Pancreas (tissue), 10 donors: ENCODE data around the gene KLHL30. TPM values are rescaled to one million over a fixed set of nuclear protein-coding genes. Genes with fewer than 3 reads are reported as not detected.

Source experiments
- ATAC-seq, 4 donors: fragments of 200-7000 bp; cut with Tn5 transposase; one replicate each; pipeline versions ENCODE4 v1.8.0 to v1.9.1; 2020; ENCODE audit warnings: mild to moderate bottlenecking in 4 of 4, moderate library complexity in 4 of 4
- DNase-seq, 6 donors: peaks; one replicate each; pipeline ENCODE4 v3.0.0-alpha.2; 2020
- FAIRE-seq: peaks from 2 replicates; lab custom pipeline; 2012; peaks lifted over from hg19 to GRCh38; lab: Jason Lieb, UNC
- H3K27ac ChIP-seq, 4 donors: fragments of 200-600 bp; sonication (generic); 1 replicate in 3 of 4; 2 replicates in 1 of 4; pipeline versions ENCODE4 v1.5.0 to v1.8.0; 2020
- H3K27me3 ChIP-seq, 4 donors: fragments of 200-600 bp; one replicate each; pipeline ENCODE4 v1.8.0; 2021
- H3K36me3 ChIP-seq, 3 donors: fragments of 200-600 bp; sonication (generic) in 1 of 3; one replicate each; pipeline versions ENCODE4 v1.5.0 to v1.8.0; 2020 to 2021
- H3K4me1 ChIP-seq, 3 donors: fragments of 200-600 bp; one replicate each; pipeline ENCODE4 v1.8.0; 2021
- H3K4me3 ChIP-seq, 4 donors: fragments of 200-600 bp; sonication (generic) in 2 of 4; one replicate each; pipeline versions ENCODE4 v1.5.0 to v1.8.0; 2020 to 2021
- H3K9me3 ChIP-seq, 4 donors: fragments of 200-600 bp; one replicate each; pipeline ENCODE4 v1.8.0; 2021
- WGBS, 2 donors: extraction: QIAGEN DNeasy Blood & Tissue Kit; methylation state at CpG; one replicate each; pipeline ENCODE4 v1.1.7; 2013; 5-methylcytosine and 5-hydroxymethylcytosine counted together
- intact Hi-C, 3 donors: fragments of 100-400 bp; cut with DNase I; formaldehyde crosslinking; loops; one replicate each; pipeline versions ENCODE4 v1.11.1 to v1.14.2; 2022
- polyA plus RNA-seq, 2 donors: library from polyadenylated mRNA; stranded (reverse); fragments of 200-250 nt; gene quantifications; one replicate each; pipeline ENCODE4 v1.2.3, GENCODE V29; 2013
- total RNA-seq, 6 donors: library from RNA; stranded (reverse); fragmentation: NEBNext Ultra II Directional in 4 of 6; extraction: Animal tissue kit (Norgen Biotek cat#: 25700) in 4 of 6; gene quantifications; one replicate each; pipeline versions ENCODE4 v1.2.1 to v1.2.4, GENCODE V29; 2021 to 2023
- TF ChIP-seq, protein P1 (sequence below), 4 donors: fragments of 200-600 bp; sonication (generic) in 3 of 4; IDR thresholded peaks; one replicate each; pipeline versions ENCODE4 v1.5.0 to v1.8.0; 2021; ENCODE audit warnings: antibody characterized with exemption in 4 of 4
- donor health status: healthy with polysubstance abuse.
- donor health status: DM: no; HTN: no; CAD: no; lungs with moderate emphysema.
- donor health status: DM: no; HTN: no; CAD: no.
- donor health status: control.
- donor health status: control.
- donor health status: Bipolar disorder and iron deficiency.
- donor health status: DM: yes; HTN: yes; CAD: no.
- donor health status: DM: no; HTN: no; CAD: no.
- donor health status: DM: no; HTN: no; CAD: no.
- donor health status: DM: yes; HTN: yes; CAD: no.

Gene KLHL30
- total and polyA plus RNA-seq, 8 donors = 0.03 to 0.14 (median 0.11) TPM; not detected in 2

DNA sequence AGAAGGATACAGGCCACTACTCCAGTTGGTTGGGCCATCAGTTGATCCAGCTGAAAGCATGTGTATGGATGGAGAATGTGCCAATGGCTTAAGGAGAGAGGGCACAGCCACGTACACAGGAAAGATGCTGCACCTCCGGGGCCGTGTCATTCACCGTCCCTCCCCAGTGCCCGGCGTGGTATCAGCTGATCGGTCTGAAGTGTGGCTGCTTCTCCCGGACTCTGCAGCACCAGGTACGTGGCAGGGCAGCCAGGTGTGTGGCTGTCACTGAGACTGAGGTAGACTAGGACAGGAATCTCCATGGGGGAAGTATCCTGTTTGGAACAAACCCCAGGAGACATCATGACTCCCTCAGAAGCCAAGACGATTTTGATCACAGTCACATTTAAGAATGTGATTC lies 16.1 kb downstream of the KLHL30 start:
- DNase-seq = peak in 1 of 6 donors; percentile 25
- intact Hi-C loops = no loop called here
- no peak overlapping the region for H3K27ac ChIP-seq
- TF ChIP-seq, protein P1, sequence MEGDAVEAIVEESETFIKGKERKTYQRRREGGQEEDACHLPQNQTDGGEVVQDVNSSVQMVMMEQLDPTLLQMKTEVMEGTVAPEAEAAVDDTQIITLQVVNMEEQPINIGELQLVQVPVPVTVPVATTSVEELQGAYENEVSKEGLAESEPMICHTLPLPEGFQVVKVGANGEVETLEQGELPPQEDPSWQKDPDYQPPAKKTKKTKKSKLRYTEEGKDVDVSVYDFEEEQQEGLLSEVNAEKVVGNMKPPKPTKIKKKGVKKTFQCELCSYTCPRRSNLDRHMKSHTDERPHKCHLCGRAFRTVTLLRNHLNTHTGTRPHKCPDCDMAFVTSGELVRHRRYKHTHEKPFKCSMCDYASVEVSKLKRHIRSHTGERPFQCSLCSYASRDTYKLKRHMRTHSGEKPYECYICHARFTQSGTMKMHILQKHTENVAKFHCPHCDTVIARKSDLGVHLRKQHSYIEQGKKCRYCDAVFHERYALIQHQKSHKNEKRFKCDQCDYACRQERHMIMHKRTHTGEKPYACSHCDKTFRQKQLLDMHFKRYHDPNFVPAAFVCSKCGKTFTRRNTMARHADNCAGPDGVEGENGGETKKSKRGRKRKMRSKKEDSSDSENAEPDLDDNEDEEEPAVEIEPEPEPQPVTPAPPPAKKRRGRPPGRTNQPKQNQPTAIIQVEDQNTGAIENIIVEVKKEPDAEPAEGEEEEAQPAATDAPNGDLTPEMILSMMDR (IDR thresholded peaks at IDR 0.05) = no peak
- FAIRE-seq = no peak
- no peak for ATAC-seq
- no peaks in the 10 kb centered on the region for H3K4me1 ChIP-seq
- H3K4me3 ChIP-seq = no peak overlapping the region
- H3K27me3 ChIP-seq = no peaks in the 10 kb centered on the region
- WGBS, 2 donors = 91 to 95% methylated on average over 10 of the region's 10 CpGs
- no peaks in the 10 kb centered on the region for H3K36me3 ChIP-seq
- H3K9me3 ChIP-seq = no peaks in the 10 kb centered on the region

DNA sequence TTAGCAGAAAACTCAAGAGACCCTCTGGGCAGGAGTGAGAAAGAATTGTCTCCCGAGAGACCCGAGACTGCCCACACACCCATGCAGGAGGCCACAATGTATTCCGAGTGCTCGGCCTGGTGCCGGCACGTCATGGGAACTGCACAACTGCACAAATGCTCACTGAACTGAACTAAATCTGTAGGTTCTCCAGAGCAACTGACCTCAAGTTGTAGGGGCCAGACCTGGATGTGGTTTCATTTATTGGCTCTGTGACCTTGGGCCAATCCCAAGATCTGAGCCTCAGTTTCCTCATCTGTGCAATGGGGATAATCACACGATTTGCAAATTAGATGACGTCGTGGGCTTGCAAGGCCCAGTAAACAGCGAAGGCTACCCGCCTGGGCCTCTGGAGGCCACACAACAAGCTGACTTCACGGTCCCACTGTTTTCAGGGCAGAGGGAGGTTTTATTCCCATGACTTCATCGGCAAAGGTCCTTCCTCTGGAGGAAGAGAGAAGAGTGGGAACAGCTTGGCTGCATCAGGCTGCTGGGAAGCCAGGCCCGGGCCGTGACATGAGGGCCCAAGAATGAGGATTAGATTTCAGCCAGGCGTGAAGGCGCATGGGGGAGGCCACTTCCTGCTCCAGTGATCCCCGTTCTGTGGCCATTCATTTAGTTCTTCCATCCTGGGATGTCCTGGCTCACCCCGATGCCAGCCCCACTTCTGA lies 16.7 kb downstream of the KLHL30 start:
- TF ChIP-seq, protein P1 (IDR thresholded peaks at IDR 0.05) = no peak
- no peak overlapping the region for H3K4me3 ChIP-seq
- ATAC-seq (peak in 1 of 4 donors; percentile 45), DNase-seq (peak in 1 of 6 donors; percentile 10), FAIRE-seq (no peak)
- intact Hi-C loops = no loop called here
- H3K27me3 ChIP-seq = no peaks in the 10 kb centered on the region
- no peaks in the 10 kb centered on the region for H3K4me1 ChIP-seq
- no peak overlapping the region for H3K27ac ChIP-seq
- H3K36me3 ChIP-seq = no peaks in the 10 kb centered on the region
- no peaks in the 10 kb centered on the region for H3K9me3 ChIP-seq
- WGBS, 2 donors = 82 to 87% methylated on average over 19 of the region's 19 CpGs

DNA sequence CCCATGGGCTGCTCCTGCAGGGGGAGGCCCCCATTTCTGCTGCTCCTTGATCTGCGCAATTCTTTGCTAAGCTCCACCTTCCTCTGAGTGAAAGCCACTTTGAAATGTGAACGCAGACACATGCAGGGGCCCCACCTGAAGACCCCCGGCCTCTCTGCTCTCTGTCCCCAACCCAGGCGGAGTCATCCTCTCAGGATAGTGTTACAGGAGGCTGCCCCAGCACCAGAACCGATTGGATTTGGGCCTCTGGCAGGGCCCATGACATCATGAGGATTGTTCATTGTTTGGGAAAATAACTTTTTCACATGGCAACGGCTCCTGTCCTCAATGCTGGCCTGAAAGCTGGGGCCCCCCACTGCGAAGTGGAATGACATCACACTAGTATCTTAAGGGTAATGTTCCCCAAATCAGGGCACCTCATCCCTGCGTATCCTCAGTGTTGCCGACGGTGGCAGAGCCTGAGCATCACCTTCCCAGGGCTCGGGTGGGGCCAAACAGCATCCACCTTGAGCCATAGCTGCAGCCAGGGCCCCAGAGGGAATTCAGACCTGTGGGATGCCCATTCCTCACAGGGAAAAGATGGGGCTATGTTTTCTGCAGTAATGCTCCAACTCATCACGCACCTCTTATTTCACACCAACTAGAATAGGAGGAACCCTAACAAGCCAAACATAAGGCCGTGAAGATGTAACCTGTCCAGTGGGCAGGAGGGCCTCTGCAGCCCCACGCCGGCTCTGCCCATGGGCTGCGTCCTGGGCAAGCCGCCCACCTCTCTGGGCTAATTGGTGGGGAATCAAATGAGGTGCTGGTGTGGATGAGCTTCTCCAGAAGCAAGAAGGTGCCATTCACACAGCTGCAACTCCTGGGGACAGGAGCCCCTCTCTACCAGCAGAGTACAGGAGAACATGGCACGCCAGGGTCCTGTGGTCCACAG lies 17.6 kb downstream of the KLHL30 start:
- Histone ChIP-seq H3K27me3 (no peaks in the 10 kb centered on the region), H3K27ac (no peak overlapping the region), H3K36me3 (no peaks in the 10 kb centered on the region), H3K4me1 (no peaks in the 10 kb centered on the region), H3K9me3 (no peaks in the 10 kb centered on the region), H3K4me3 (no peak overlapping the region)
- TF ChIP-seq, protein P1 (IDR thresholded peaks at IDR 0.05) = no peak
- ATAC-seq = no peak
- DNase-seq = no peak
- 77 to 83% methylated on average over 18 of the region's 18 CpGs for WGBS, 2 donors
- no peak for FAIRE-seq
- intact Hi-C loops = no loop called here

DNA sequence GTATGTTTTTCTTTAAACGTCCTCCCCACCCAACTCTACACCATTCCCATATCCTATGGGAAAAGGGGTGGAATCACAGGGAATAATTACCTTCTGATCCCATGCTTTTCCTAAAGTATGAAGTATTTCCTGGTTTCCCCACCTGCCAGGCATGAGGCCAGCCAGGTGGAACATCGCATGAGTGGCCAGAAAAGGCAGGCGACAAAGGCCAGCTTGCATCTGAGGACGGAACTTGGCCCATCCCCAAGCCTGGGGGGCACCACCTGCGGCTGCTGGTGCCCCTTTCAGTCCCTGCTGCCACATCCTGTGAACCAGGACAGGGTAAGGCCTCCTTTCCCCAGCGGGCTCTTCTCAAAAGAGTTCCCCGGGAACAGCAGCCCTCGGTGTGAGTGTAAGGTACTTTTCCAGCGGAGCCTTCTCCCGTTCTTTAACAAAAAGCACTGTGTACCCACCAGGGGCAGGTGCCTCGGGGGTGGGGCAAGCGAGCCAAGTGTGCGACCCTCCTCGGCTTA lies 19.1 kb downstream of the KLHL30 start:
- FAIRE-seq (no peak), ATAC-seq (no peak), DNase-seq (peak in 1 of 6 donors; percentile 37)
- Histone ChIP-seq H3K4me3 (no peak overlapping the region), H3K4me1 (no peaks in the 10 kb centered on the region), H3K27me3 (no peaks in the 10 kb centered on the region), H3K27ac (no peak overlapping the region), H3K9me3 (no peaks in the 10 kb centered on the region), H3K36me3 (no peaks in the 10 kb centered on the region)
- intact Hi-C loops = no loop called here
- 76 to 77% methylated on average over 14 of the region's 14 CpGs for WGBS, 2 donors
- TF ChIP-seq, protein P1 (IDR thresholded peaks at IDR 0.05) = no peak
